Upper lobe of left lung (tissue), 4 donors: ENCODE results near the gene KAZN.

Source experiments
- CTCF ChIP-seq, 6 experiments: fragments of 450-650 bp in 4 of 6; fragments of 200-600 bp in 2 of 6; sonication (generic) in 2 of 6; IDR thresholded peaks; one replicate each; pipeline ENCODE4 v1.5.1; 2016 to 2019; ENCODE audit warnings: antibody characterized with exemption in 6 of 6
- EP300 ChIP-seq, 4 donors: sonication (generic); formaldehyde crosslinking; IDR thresholded peaks; one replicate each; pipeline ENCODE4 v1.5.1; 2017; ENCODE audit warnings: antibody characterized with exemption in 4 of 4, control low read depth in 2 of 4
- POLR2A ChIP-seq, 4 donors: fragments of 450-650 bp; IDR thresholded peaks; one replicate each; pipeline ENCODE4 v1.5.1; 2016 to 2017; ENCODE audit warnings: antibody characterized with exemption in 4 of 4, mild to moderate bottlenecking in 2 of 4

- TF ChIP-seq POLR2A (IDR thresholded peaks at IDR 0.05), result no peak
- TF ChIP-seq CTCF (IDR thresholded peaks at IDR 0.05), result no peak
- no peak for TF ChIP-seq EP300 (IDR thresholded peaks at IDR 0.05)
Measured at GRCh38 chr1:14970115-14970798, 371.8 kb downstream of the KAZN start.
